NOMO-1 treated with dmso at 0.1 percent for 144 hours (cell line): ENCODE results near the gene HDAC4.

ENCODE experiments used
- DNase-seq: peaks from one replicate; lab custom pipeline; 2025; ENCODE audit not compliant: unreplicated experiment; lab: John Stamatoyannopoulos, UW

HDAC4 gene

GRCh38 chr2:239244625-239245024 is 156.2 kb downstream of the HDAC4 start:
- no peak for DNase-seq

GRCh38 chr2:239241431-239241960 is 159.3 kb downstream of the HDAC4 start:
- peak; percentile 43 for DNase-seq

- DNase-seq = peak; percentile 40
Measured at GRCh38 chr2:239240414-239240881, 160.4 kb downstream of the HDAC4 start.

GRCh38 chr2:239239607-239240413 is 161.0 kb downstream of the HDAC4 start:
- DNase-seq = no peak

GRCh38 chr2:239238839-239239606 is 161.8 kb downstream of the HDAC4 start:
- no peak for DNase-seq

- no peak for DNase-seq
Measured at GRCh38 chr2:239238381-239238780, 162.4 kb downstream of the HDAC4 start.

GRCh38 chr2:239236808-239237205 is 164.0 kb downstream of the HDAC4 start:
- DNase-seq = peak; percentile 39

GRCh38 chr2:239236043-239236807 is 164.6 kb downstream of the HDAC4 start:
- DNase-seq = no peak

- no peak for DNase-seq
Measured at GRCh38 chr2:239235311-239235710, 165.5 kb downstream of the HDAC4 start.

- DNase-seq = no peak
Measured at GRCh38 chr2:239234191-239235175, 166.3 kb downstream of the HDAC4 start.

- DNase-seq = no peak
Measured at GRCh38 chr2:239233576-239233975, 167.2 kb downstream of the HDAC4 start.

GRCh38 chr2:239232195-239232578 is 168.6 kb downstream of the HDAC4 start:
- DNase-seq = no peak

- DNase-seq = peak; percentile 31
Measured at GRCh38 chr2:239231231-239232194, 169.3 kb downstream of the HDAC4 start.

GRCh38 chr2:239230318-239231052 is 170.3 kb downstream of the HDAC4 start:
- peak; percentile 87 for DNase-seq

- DNase-seq = no peak
Measured at GRCh38 chr2:239229545-239230279, 171.1 kb downstream of the HDAC4 start.

GRCh38 chr2:239227661-239228371 is 173.0 kb downstream of the HDAC4 start:
- no peak for DNase-seq
